ENCODE measurements around the gene PLEKHH1. TPM values are rescaled to one million over a fixed set of nuclear protein-coding genes. Genes with fewer than 3 reads are reported as not detected.
A peak's percentile ranks its signal among the peaks of the same experiment; 100 is the strongest.

The PLEKHH1 gene
- total RNA-seq, 1 donor from 2014 or later = 40.0 TPM

DNA sequence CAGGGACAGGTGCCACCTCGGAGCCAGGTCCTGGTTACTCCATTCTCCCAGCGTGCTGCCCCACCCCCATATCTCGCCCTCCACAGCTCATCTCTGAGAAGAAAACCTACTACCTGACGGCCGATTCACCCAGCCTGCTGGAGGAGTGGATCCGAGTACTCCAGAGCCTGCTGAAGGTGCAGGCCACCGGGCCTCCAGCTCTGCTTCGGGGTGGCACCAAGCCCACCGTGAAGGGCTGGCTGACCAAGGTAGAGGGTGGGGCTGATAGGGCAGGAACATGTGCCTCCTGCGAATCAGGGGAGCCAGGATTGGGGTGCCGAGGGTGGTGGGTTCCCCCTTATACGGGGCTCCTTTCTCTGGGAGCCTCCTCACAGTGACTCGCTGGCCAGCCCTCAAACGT lies 41.1 kb downstream of the PLEKHH1 start:
- no peaks in the 10 kb centered on the region for H3K27me3 Mint-ChIP-seq (ENCODE audit: low read depth)
- H3K9me3 Mint-ChIP-seq = no peaks in the 10 kb centered on the region
- DNase-seq (ENCODE audit: low read depth, low spot score) = no peak
- H3K36me3 Mint-ChIP-seq (ENCODE audit: low read depth) = peaks cover 3% of the 10 kb centered on the region
- TF ChIP-seq, protein P1, sequence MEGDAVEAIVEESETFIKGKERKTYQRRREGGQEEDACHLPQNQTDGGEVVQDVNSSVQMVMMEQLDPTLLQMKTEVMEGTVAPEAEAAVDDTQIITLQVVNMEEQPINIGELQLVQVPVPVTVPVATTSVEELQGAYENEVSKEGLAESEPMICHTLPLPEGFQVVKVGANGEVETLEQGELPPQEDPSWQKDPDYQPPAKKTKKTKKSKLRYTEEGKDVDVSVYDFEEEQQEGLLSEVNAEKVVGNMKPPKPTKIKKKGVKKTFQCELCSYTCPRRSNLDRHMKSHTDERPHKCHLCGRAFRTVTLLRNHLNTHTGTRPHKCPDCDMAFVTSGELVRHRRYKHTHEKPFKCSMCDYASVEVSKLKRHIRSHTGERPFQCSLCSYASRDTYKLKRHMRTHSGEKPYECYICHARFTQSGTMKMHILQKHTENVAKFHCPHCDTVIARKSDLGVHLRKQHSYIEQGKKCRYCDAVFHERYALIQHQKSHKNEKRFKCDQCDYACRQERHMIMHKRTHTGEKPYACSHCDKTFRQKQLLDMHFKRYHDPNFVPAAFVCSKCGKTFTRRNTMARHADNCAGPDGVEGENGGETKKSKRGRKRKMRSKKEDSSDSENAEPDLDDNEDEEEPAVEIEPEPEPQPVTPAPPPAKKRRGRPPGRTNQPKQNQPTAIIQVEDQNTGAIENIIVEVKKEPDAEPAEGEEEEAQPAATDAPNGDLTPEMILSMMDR (conservative IDR thresholded peaks at IDR 0.05) = no peak
- H3K4me1 Mint-ChIP-seq = peaks cover 6% of the 10 kb centered on the region
- no peak overlapping the region for H3K4me3 Mint-ChIP-seq
- H3K27ac Mint-ChIP-seq (ENCODE audit: unreplicated experiment) = no peak overlapping the region

DNA sequence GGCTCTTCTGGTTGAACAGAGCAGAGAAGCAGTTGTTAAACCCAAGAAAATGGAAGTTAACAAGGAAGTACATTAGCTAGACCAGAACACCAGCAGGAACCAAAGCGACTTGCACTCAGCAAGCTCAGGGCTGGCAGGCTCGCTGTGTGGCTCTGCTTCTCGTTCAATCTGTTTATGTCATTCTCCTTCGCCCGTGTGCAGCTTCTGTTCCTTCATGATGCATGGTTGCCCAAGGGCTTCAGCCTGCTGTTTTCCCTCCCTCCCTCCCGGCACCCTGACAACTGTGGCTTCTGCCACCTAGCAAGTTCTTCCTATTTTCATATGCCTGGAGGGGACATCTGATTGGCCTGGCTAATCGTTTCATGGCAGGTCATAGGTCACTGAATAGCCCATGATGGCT lies 41.7 kb downstream of the PLEKHH1 start:
- TF ChIP-seq, protein P1 (conservative IDR thresholded peaks at IDR 0.05) = no peak
- H3K4me3 Mint-ChIP-seq = no peak overlapping the region
- H3K27me3 Mint-ChIP-seq (ENCODE audit: low read depth) = no peaks in the 10 kb centered on the region
- H3K4me1 Mint-ChIP-seq = peaks cover 6% of the 10 kb centered on the region
- H3K27ac Mint-ChIP-seq (ENCODE audit: unreplicated experiment) = no peak overlapping the region
- peaks cover 3% of the 10 kb centered on the region for H3K36me3 Mint-ChIP-seq (ENCODE audit: low read depth)
- no peak for DNase-seq (ENCODE audit: low read depth, low spot score)
- H3K9me3 Mint-ChIP-seq = no peaks in the 10 kb centered on the region

DNA sequence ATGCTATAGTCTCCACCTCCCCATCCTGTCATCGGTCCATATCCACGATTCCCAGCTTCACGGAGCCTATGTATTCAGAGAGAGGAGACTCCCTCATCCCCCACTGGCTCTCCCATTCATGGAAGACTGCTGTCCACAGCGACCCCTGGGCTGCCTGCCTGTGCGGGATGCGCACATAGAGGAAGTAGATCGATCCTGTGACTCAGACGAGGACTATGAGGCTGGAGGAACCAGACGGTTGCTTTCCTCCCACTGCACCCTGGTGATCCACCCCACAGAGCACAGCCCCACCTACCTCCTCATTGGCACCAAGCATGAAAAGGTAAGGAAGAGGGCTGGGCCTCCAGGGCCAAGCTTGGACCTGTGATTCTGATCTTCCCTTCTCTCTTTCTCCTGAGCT lies 42.6 kb downstream of the PLEKHH1 start:
- DNase-seq (ENCODE audit: low read depth, low spot score) = no peak
- TF ChIP-seq, protein P1 (conservative IDR thresholded peaks at IDR 0.05) = no peak
- H3K4me3 Mint-ChIP-seq = no peak overlapping the region
- no peaks in the 10 kb centered on the region for H3K9me3 Mint-ChIP-seq
- H3K27ac Mint-ChIP-seq (ENCODE audit: unreplicated experiment) = no peak overlapping the region
- H3K27me3 Mint-ChIP-seq (ENCODE audit: low read depth) = no peaks in the 10 kb centered on the region
- peaks cover 6% of the 10 kb centered on the region for H3K4me1 Mint-ChIP-seq
- peaks cover 3% of the 10 kb centered on the region for H3K36me3 Mint-ChIP-seq (ENCODE audit: low read depth)

DNA sequence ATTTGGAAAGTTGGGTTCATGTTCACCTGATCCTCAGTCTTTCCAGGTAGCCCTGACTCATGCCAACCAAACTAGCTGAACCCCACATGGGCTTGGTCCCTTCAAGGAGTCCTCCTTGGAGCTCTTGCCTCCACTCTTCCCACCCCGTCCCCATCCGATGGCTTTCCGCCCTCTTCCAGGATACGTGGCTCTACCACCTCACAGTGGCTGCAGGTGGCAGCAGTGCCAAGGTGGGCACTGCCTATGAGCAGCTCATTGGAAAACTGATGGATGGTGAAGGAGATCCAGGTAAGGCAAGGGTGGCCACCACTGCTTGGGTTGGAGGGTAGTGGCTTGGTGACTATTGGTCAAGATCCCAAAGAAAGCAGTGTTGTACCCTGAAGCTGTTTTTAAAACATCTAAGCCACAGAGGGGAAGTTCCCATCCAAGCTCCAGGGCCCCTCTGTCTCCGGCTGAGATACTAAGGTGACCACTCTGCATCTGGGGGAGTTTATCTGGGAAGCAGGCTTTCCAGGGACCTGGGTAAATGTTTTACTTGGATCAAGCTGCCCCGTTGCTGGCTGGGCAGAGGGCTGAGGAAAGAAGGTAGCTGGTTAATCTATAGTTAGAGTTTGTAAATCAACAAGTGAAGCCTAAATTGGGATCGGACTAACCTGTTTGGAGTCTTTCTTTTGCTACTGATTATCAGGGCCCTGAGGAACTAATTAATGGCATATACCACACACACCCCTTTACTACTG lies 43.3 kb downstream of the PLEKHH1 start:
- no peak overlapping the region for H3K27ac Mint-ChIP-seq (ENCODE audit: unreplicated experiment)
- H3K4me3 Mint-ChIP-seq = no peak overlapping the region
- H3K36me3 Mint-ChIP-seq (ENCODE audit: low read depth) = peaks cover 3% of the 10 kb centered on the region
- H3K4me1 Mint-ChIP-seq = peaks cover 2% of the 10 kb centered on the region
- no peak for DNase-seq (ENCODE audit: low read depth, low spot score)
- H3K9me3 Mint-ChIP-seq = no peaks in the 10 kb centered on the region
- no peaks in the 10 kb centered on the region for H3K27me3 Mint-ChIP-seq (ENCODE audit: low read depth)
- TF ChIP-seq, protein P1 (conservative IDR thresholded peaks at IDR 0.05) = no peak

DNA sequence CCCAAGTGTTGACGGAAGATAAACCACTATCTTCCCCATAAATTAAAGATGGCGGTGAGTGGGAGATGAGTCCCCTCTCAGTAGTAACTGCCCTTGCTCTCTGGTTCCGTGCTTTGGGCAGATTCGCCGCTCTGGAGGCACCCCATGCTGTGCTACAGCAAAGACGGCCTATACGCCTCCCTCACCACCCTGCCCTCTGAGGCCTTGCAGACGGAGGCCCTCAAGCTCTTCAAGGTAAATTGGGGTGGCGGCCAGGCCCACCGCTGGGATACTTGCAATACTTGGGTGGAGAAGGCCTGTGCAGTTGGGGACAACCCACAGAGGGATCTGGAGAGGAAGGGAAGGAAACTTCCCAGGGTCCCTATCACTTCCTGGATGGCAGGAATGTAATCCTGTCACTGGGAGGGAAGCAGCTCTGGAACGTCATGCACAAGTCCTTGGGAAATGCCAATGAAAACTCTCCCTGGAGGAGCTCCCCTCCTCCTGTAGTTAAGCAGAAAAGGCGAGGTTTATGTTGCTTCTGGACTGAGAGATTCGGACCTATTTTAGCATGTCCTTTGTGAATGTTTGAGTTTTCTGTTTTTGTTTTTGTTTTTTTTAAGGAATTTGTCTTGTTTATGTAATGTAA lies 44.2 kb downstream of the PLEKHH1 start:
- no peaks in the 10 kb centered on the region for H3K27me3 Mint-ChIP-seq (ENCODE audit: low read depth)
- H3K27ac Mint-ChIP-seq (ENCODE audit: unreplicated experiment) = peak overlapping the region; percentile 78
- TF ChIP-seq, protein P1 (conservative IDR thresholded peaks at IDR 0.05) = no peak
- H3K4me1 Mint-ChIP-seq = no peaks in the 10 kb centered on the region
- H3K9me3 Mint-ChIP-seq = no peaks in the 10 kb centered on the region
- DNase-seq (ENCODE audit: low read depth, low spot score) = no peak
- H3K36me3 Mint-ChIP-seq (ENCODE audit: low read depth) = peaks cover 3% of the 10 kb centered on the region
- no peak overlapping the region for H3K4me3 Mint-ChIP-seq
